Gastroesophageal sphincter (tissue), 3 donors: Measurements from ENCODE around the gene CBR4.

ENCODE experiments used
- CTCF ChIP-seq, 4 experiments: fragments of 200-600 bp in 2 of 4; fragments of 450-650 bp in 2 of 4; sonication (generic) in 1 of 4; IDR thresholded peaks; one replicate each; pipeline ENCODE4 v1.5.1; 2017 to 2019; ENCODE audit warnings: antibody characterized with exemption in 4 of 4, mild to moderate bottlenecking in 2 of 4, moderate library complexity in 2 of 4
- POLR2A ChIP-seq, 2 donors: fragments of 450-650 bp; IDR thresholded peaks; one replicate each; pipeline ENCODE4 v1.6.1; 2017; ENCODE audit warnings: antibody characterized with exemption in 2 of 2, mild to moderate bottlenecking in 2 of 2, moderate library complexity in 1 of 2

GRCh38 chr4:168955674-168956073, 54.4 kb downstream of the CBR4 start:
- TF ChIP-seq CTCF (IDR thresholded peaks at IDR 0.05) (no peak), POLR2A (IDR thresholded peaks at IDR 0.05) (no peak)
